PC-3 (cell line): ENCODE data around the gene CYREN.

Experiments used
- CTCF ChIP-seq: fragments of 300-600 bp; sonication (generic); conservative IDR thresholded peaks from 2 replicates; pipeline ENCODE4 v1.5.1; 2017; ENCODE audit warnings: antibody characterized with exemption, low read depth, mild to moderate bottlenecking, low read length
- EZH2 ChIP-seq: fragments of 300-600 bp; sonication (generic); IDR thresholded peaks from one replicate; pipeline ENCODE4 v1.6.1; 2017; ENCODE audit warnings: antibody characterized with exemption, mild to moderate bottlenecking, low read length; ENCODE audit not compliant: unreplicated experiment

- TF ChIP-seq EZH2 (no peak), CTCF (no peak)
Measured at GRCh38 chr7:135162382-135163001, 8.0 kb downstream of the CYREN start.
